Metanephros (tissue), 2 donors: ENCODE data around the gene CHCHD2. TPM values are rescaled to one million over a fixed set of nuclear protein-coding genes. Genes with fewer than 3 reads are reported as not detected.

ENCODE experiments used
- small RNA-seq: library from RNA; depleted of rRNA; stranded (forward); fragments of <200 nt; gene quantifications from one replicate; pipeline ENCODE3, GENCODE V24; 2014; ENCODE audit warnings: low replicate concordance
- total RNA-seq: library from RNA; depleted of rRNA; stranded (reverse); fragments of >200 nt; gene quantifications from one replicate; pipeline ENCODE4 v1.2.3, GENCODE V29; 2014

Gene CHCHD2, protein sequence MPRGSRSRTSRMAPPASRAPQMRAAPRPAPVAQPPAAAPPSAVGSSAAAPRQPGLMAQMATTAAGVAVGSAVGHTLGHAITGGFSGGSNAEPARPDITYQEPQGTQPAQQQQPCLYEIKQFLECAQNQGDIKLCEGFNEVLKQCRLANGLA
- 379 TPM for total RNA-seq

DNA sequence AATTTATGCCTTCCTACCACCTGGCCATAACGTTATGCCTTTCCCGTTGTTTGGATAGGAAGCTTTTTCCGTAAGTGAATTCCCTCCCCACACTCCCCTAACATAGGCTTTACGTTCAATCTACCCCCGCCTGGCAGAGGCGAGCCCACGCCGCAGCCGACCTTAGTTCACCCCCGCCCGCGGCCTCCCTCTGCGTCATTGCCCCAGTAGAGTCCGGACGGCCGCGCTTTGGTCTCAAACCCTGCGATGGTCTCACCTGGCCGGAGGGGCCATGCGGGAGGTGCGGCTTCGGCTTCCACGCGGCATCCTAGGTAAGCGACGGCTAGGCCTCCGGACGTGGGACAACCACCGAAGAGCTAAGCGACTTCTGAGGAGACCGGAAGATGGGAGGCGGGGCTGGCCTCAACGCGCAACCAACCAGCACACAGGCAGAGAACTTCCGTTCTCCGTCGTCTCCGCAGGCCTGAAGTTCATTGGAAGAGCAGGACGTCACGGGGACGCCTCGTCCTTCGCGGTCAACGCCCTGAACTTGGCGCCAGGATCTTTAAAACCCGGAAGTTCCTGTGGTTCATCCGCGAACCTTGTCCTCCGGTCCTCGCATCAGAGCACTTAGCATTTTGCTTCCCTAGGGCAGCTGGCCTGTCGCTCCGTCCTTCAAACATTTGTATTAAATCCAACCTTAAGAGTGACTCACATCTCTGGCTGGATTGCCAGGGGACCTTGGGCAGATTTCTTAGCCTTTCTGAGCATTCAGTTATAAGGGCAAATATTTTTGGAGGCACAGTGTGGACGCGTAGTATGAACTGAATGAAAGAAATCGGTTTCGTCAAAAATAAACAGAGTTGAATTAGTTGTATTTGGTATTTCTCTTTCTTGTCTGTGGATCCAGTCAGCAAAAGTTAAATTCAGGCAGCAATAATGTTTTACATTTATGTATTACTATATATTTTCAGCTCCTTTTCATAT is at the start of gene CHCHD2:
Gene CHCHD2, minus strand, starts transcription at position 369 of the 966 bp plus-strand sequence. Its CDS starts 63 bp downstream, at position 306.

DNA sequence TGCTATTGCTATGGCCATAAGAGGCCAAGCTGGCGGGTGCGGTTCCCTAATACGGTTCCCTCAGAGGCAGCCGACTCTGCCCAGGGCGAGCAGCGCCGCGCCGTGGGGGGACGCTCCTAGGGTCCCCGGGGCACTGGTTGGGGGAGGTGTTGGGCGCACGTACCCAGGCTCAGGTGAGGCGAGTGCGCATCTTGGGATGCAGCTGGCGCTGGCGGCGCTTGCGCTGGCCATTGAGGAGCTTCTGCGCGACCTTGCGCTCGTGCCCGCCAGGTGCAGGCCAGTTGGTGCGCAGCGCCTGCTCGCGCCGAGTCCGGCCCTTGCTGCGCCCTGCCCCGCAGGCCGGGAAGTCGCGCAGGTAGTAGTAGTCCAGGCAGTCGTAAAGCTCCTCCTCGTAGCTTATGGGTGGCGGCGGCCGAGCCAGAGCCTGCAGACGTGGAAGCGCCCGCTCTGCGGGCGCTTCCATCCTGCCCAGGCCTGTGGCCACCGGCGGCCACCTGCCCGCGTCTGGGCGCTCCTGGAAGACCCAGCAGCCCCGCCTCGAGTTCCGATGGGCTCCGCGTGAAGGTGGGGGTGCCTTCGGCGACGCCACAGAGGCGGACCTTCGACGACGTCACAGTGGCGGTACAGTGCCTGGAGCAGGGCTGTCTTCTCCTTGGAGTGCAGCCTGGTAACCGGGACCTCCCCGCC is 9.7 kb upstream of the CHCHD2 start, which contains the start of gene NUPR2:
Gene NUPR2, minus strand, starts transcription at position 566 of the 687 bp plus-strand sequence. Its CDS starts 103 bp downstream, at position 463.

DNA sequence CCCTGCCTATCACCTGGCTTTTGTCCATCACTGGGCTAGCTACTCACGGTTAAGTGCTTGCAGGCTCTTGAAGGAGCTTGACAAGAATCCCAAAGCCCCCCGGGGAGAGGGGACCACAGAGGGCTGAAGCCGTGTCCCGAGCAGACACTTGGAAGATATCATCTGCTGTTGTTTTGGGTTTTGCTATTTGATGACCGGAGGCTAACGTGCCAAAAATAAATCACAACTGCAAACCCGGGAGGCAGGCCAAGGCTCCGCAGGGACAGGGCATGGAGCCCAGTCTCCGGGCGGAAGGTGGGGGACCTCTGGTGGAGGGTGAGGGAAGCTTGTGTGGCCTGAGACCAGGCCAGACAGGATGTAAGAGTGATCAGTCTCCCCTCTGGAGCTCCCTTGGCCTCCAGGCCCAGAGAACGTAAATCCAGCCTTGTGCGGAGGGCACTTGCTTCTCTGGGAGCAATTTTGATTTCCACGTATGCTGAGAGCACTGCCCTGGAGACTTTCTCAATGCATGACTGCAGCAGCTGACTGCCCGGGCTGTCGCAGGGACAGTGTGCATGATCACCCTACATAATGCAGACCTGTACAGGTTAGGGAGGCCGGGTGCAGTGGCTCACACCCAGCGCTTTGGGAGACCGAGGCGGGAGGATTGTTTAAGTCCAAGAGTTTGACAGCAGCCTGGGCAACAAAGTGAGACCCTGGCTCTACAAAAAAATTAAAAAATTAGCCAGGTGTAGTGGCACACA is 13.3 kb downstream of the CHCHD2 start, which contains the start of gene PHKG1:
Gene PHKG1, minus strand, starts transcription at position 164 of the 743 bp plus-strand sequence. CDS start 4,011 bp downstream, outside the sequence.

DNA sequence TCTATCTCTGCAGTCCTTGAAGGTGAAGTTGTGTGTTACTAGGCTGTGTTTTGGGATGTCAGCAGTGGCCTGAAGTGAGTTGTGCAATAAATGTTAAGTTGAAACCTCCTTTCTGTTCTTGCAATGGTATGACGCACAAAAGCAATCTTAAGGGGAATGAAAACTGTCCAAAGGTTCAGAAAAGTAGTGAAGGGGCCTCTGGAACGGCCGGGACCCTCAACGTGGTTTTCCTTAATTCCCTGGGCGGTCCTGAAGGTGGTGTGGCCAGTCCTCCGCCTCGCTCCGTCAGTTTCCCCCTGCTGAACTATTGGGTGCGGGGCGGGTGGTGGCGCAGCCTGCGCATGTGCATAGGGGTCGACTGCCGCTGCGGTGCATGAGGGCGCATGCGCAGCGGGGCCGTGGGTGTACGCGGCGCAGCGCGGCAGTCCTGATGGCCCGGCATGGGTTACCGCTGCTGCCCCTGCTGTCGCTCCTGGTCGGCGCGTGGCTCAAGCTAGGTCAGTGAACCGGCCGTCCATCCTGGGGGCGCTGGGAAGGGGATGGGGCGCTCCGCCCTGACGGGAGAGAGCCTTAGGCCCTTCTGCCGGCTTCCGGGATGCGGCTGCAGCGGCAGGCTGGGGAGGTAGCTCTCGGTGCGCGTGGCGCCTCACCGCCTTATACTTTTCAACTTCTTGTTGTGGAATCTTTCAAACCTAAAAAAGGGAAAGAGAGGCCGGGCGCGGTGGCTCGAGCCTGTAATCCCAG is 42.2 kb downstream of the CHCHD2 start, which contains the start of gene SUMF2:
Gene SUMF2, plus strand, starts transcription at position 405 of the 744 bp plus-strand sequence. Its CDS starts 26 bp downstream, at position 431.

Small RNA genes within 50 kb of the gene (small RNA-seq; reads per million reads assigned to genes)
- gene SNORA15 (not detected), gene SNORA22B (not detected)

Other genes starting within 250 kb of the CHCHD2 start
- gene SEPTIN14, start 243.7 kb downstream of the CHCHD2 start, total RNA-seq, result not detected
- gene ZNF713, start 219.0 kb downstream of the CHCHD2 start, total RNA-seq, result 11.0 TPM
- 11.2 TPM for gene MRPS17, start 154.6 kb downstream of the CHCHD2 start, total RNA-seq
- 106 TPM for gene NIPSNAP2, start 141.9 kb downstream of the CHCHD2 start, total RNA-seq
- 18.6 TPM for gene PSPH, start 55.0 kb downstream of the CHCHD2 start, total RNA-seq
- gene CCT6A, start 54.7 kb downstream of the CHCHD2 start, total RNA-seq, result 99.3 TPM
- gene SUMF2, start 42.2 kb downstream of the CHCHD2 start, total RNA-seq, result 111 TPM
- gene PHKG1, start 13.5 kb downstream of the CHCHD2 start, total RNA-seq, result 29.3 TPM
- 3.0 TPM for gene NUPR2, start 9.9 kb upstream of the CHCHD2 start, total RNA-seq